NCI-H2081 (cell line): ENCODE measurements around the gene GDPD5.

Source experiments
- DNase-seq, 2 experiments: peaks; one replicate each; lab custom pipeline; 2025; lab: John Stamatoyannopoulos, UW

Gene GDPD5

GRCh38 chr11:75516140-75516539, 9.6 kb downstream of the GDPD5 start:
- DNase-seq = no peak

- DNase-seq = no peak
Observed at GRCh38 chr11:75514596-75514995, 11.1 kb downstream of the GDPD5 start.

GRCh38 chr11:75513250-75513649, 12.5 kb downstream of the GDPD5 start:
- peak in 1 of 2 experiments; percentile 12 for DNase-seq

GRCh38 chr11:75510723-75511019, 15.1 kb downstream of the GDPD5 start:
- no peak for DNase-seq

GRCh38 chr11:75510004-75510722, 15.6 kb downstream of the GDPD5 start:
- no peak for DNase-seq

GRCh38 chr11:75509020-75509720, 16.6 kb downstream of the GDPD5 start:
- DNase-seq = no peak

GRCh38 chr11:75508051-75508561, 17.6 kb downstream of the GDPD5 start:
- DNase-seq = no peak

- no peak for DNase-seq
Observed at GRCh38 chr11:75507571-75507970, 18.2 kb downstream of the GDPD5 start.

- no peak for DNase-seq
Observed at GRCh38 chr11:75506827-75507226, 18.9 kb downstream of the GDPD5 start.

- DNase-seq = no peak
Observed at GRCh38 chr11:75505916-75506692, 19.6 kb downstream of the GDPD5 start.

GRCh38 chr11:75504501-75504900, 21.2 kb downstream of the GDPD5 start:
- DNase-seq = no peak

- no peak for DNase-seq
Observed at GRCh38 chr11:75503531-75504099, 22.1 kb downstream of the GDPD5 start.

- no peak for DNase-seq
Observed at GRCh38 chr11:75502138-75502537, 23.6 kb downstream of the GDPD5 start.

- no peak for DNase-seq
Observed at GRCh38 chr11:75500742-75501141, 25.0 kb downstream of the GDPD5 start.

GRCh38 chr11:75499423-75500190, 26.1 kb downstream of the GDPD5 start:
- no peak for DNase-seq

GRCh38 chr11:75498556-75499255, 27.0 kb downstream of the GDPD5 start:
- DNase-seq = no peak

- no peak for DNase-seq
Observed at GRCh38 chr11:75497788-75498409, 27.8 kb downstream of the GDPD5 start.

- no peak for DNase-seq
Observed at GRCh38 chr11:75496305-75496752, 29.4 kb downstream of the GDPD5 start.

GRCh38 chr11:75495749-75496304, 29.9 kb downstream of the GDPD5 start:
- DNase-seq = no peak

- no peak for DNase-seq
Observed at GRCh38 chr11:75493626-75494025, 32.1 kb downstream of the GDPD5 start.
